Measurements from ENCODE around the gene BTBD7. TPM values are rescaled to one million over a fixed set of nuclear protein-coding genes. Genes with fewer than 3 reads are reported as not detected.

BTBD7 gene
- total RNA-seq, 2 experiments from 2014 or later: 12.5 to 12.6 TPM

DNA sequence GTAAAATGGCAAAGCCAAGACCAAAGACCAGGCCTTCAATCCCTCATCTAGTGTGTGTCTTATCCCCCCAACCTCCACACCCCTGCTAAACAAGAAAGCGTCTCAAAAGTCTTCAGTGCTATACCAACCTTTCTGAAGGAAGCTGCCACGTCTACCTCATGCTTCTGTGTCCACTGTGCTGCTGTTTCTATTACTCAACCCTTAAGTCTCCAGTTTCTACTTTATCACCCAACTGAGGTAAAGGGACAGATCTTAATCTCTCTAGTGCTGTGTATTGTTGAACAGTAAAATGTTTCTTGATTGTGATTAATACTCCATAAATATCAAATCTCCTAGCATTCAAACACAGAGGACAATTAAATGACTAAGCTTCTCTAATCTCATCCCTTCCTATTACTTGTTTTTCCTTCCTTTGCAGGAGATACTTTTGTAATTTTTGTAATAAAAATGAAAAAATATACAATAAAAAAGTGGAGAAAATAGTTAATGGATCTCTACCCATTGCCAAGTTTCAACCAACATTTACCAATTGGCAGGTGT lies 23.3 kb downstream of the BTBD7 start:
- ATAC-seq (ENCODE audit: poor library complexity) (no peak), DNase-seq (no peak)
- Histone ChIP-seq H3K4me3 (ENCODE audit: low read length) (no peak overlapping the region), H3K9me3 (ENCODE audit: control insufficient read depth in 1 of 2, insufficient read depth in 1 of 2, low read length in 2 of 2) (no peaks in the 10 kb centered on the region), H3K27ac (ENCODE audit: low read depth in 1 of 2, low read length in 2 of 2) (no peak overlapping the region), H3K27me3 (ENCODE audit: control insufficient read depth in 1 of 2, insufficient read depth in 2 of 2, low read length in 2 of 2) (no peaks in the 10 kb centered on the region), H3K4me1 (ENCODE audit: insufficient read depth, low read length) (peaks cover 3% of the 10 kb centered on the region), H3K36me3 (ENCODE audit: insufficient read depth, low read length) (no peaks in the 10 kb centered on the region)
- intact Hi-C loops (cut with DNase I, micrococcal nuclease): no loop called here
- Mint-ChIP-seq H3K9me3 (no peaks in the 10 kb centered on the region), H3K27ac (no peak overlapping the region), H3K27me3 (no peaks in the 10 kb centered on the region), H3K4me3 (no peak overlapping the region), H3K36me3 (ENCODE audit: low read depth) (no peaks in the 10 kb centered on the region), H3K4me1 (ENCODE audit: low read depth) (peaks cover 71% of the 10 kb centered on the region)
- CTCF ChIA-PET: no interaction called here
- no peak for TF ChIP-seq CTCF (IDR thresholded peaks at IDR 0.05)
- POLR2A ChIA-PET: no interaction called here

DNA sequence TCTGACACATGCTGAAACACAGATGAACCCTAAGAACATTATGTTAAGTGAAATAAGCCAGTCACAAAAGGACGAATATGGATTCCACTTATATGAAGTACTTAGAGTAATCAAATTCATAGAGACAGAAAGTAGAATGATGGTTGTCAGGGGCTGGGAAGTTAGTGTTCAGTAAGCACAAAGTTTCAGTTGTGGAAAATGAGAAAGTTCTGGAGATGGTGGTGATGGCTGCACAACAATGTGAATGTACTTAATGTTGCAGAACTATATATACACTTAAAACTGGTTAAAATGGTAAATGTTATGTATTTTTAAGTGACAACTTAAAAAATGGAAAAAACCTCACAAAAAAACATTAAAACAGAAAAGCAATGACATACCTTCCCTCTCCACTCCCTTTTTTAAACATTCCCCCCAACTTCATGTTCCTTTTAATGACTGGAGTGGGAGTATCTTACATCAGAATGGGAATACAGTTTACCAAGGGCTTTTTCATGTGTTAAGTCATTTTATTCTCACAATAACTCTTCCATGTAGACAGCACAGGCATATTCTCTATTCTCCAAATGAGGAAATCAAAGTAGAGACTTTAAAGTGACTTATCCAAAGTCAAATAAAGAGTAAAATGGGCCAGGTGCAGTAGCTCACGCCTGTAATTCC lies 24.0 kb downstream of the BTBD7 start:
- Mint-ChIP-seq H3K4me3 (no peak overlapping the region), H3K9me3 (no peaks in the 10 kb centered on the region), H3K4me1 (ENCODE audit: low read depth) (peaks cover 73% of the 10 kb centered on the region), H3K27ac (no peak overlapping the region), H3K36me3 (ENCODE audit: low read depth) (no peaks in the 10 kb centered on the region), H3K27me3 (no peaks in the 10 kb centered on the region)
- Histone ChIP-seq H3K4me3 (ENCODE audit: low read length) (no peak overlapping the region), H3K9me3 (ENCODE audit: control insufficient read depth in 1 of 2, insufficient read depth in 1 of 2, low read length in 2 of 2) (no peaks in the 10 kb centered on the region), H3K36me3 (ENCODE audit: insufficient read depth, low read length) (no peaks in the 10 kb centered on the region), H3K27me3 (ENCODE audit: control insufficient read depth in 1 of 2, insufficient read depth in 2 of 2, low read length in 2 of 2) (no peaks in the 10 kb centered on the region), H3K27ac (ENCODE audit: low read depth in 1 of 2, low read length in 2 of 2) (no peak overlapping the region), H3K4me1 (ENCODE audit: insufficient read depth, low read length) (peaks cover 3% of the 10 kb centered on the region)
- ATAC-seq (ENCODE audit: poor library complexity) (no peak), DNase-seq (no peak)
- ChIA-PET POLR2A (no interaction called here), CTCF (no interaction called here)
- TF ChIP-seq CTCF (IDR thresholded peaks at IDR 0.05): no peak
- intact Hi-C loops (cut with DNase I, micrococcal nuclease): no loop called here

DNA sequence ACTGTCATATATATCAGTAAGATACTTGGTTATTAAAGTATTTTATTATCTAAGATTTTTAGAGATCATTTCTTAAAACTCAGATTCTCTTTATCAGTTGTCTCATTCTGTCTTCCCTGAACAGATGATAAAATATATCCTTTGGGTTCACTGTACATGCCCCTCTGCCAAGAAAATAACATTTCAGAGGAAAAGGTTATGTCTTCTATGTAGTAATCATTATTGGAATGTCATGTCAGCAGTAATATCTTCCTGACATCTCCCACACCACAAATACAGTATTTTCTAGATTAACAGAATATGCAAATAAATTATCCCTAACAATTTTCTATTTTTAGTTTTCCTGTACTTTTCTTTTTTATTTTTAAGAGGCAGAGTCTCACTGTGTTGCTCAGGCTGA lies 26.0 kb downstream of the BTBD7 start:
- DNase-seq (no peak), ATAC-seq (ENCODE audit: poor library complexity) (no peak)
- Mint-ChIP-seq H3K9me3 (no peaks in the 10 kb centered on the region), H3K4me1 (ENCODE audit: low read depth) (peaks cover 65% of the 10 kb centered on the region), H3K36me3 (ENCODE audit: low read depth) (no peaks in the 10 kb centered on the region), H3K27me3 (no peaks in the 10 kb centered on the region), H3K4me3 (no peak overlapping the region), H3K27ac (no peak overlapping the region)
- Histone ChIP-seq H3K4me1 (ENCODE audit: insufficient read depth, low read length) (peaks cover 3% of the 10 kb centered on the region), H3K27me3 (ENCODE audit: control insufficient read depth in 1 of 2, insufficient read depth in 2 of 2, low read length in 2 of 2) (no peaks in the 10 kb centered on the region), H3K9me3 (ENCODE audit: control insufficient read depth in 1 of 2, insufficient read depth in 1 of 2, low read length in 2 of 2) (no peaks in the 10 kb centered on the region), H3K4me3 (ENCODE audit: low read length) (no peak overlapping the region), H3K36me3 (ENCODE audit: insufficient read depth, low read length) (no peaks in the 10 kb centered on the region), H3K27ac (ENCODE audit: low read depth in 1 of 2, low read length in 2 of 2) (no peak overlapping the region)
- POLR2A ChIA-PET: no interaction called here
- intact Hi-C loops (cut with DNase I, micrococcal nuclease): no loop called here
- no peak for TF ChIP-seq CTCF (IDR thresholded peaks at IDR 0.05)
- CTCF ChIA-PET: no interaction called here
